DOHH2 (cell line): ENCODE results near the gene CAMK2D.

ENCODE experiments used
- H3F3A ChIP-seq: fragments of 200-600 bp; sonication (generic), shearing (Covaris generic); 2 replicates; pipeline ENCODE4 v1.6.0; 2016; ENCODE audit warnings: antibody characterized with exemption, mild to moderate bottlenecking; ENCODE audit not compliant: control insufficient read depth, insufficient read depth
- H3K27ac ChIP-seq: fragments of 200-600 bp; sonication (generic); 2 replicates; pipeline ENCODE4 v1.5.1; 2014; ENCODE audit warnings: low read depth, mild to moderate bottlenecking, low read length, moderate library complexity
- H3K27me3 ChIP-seq: fragments of 200-600 bp; sonication (generic); 2 replicates; pipeline ENCODE4 v1.6.1; 2014; ENCODE audit warnings: mild to moderate bottlenecking, low read length, mixed read lengths; ENCODE audit not compliant: control insufficient read depth
- H3K36me3 ChIP-seq: fragments of 200-600 bp; sonication (generic); 2 replicates; pipeline ENCODE4 v1.6.1; 2014; ENCODE audit warnings: mild to moderate bottlenecking, low read length, moderate library complexity, mixed read lengths; ENCODE audit not compliant: control insufficient read depth
- H3K4me1 ChIP-seq: fragments of 200-600 bp; sonication (generic); 2 replicates; pipeline ENCODE4 v1.6.1; 2014; ENCODE audit warnings: mild to moderate bottlenecking, low read length, mixed read lengths; ENCODE audit not compliant: control insufficient read depth
- H3K4me2 ChIP-seq: fragments of 200-600 bp; sonication (generic); 2 replicates; pipeline ENCODE4 v1.6.0; 2014; ENCODE audit warnings: mild to moderate bottlenecking, low read length, moderate library complexity
- H3K4me3 ChIP-seq: fragments of 200-600 bp; sonication (generic); 2 replicates; pipeline ENCODE4 v1.5.1; 2014; ENCODE audit warnings: mild to moderate bottlenecking, low read length, mixed read lengths
- H3K79me2 ChIP-seq: fragments of 200-600 bp; sonication (generic); 2 replicates; pipeline ENCODE4 v1.6.1; 2014; ENCODE audit warnings: mild to moderate bottlenecking, low read length, mixed read lengths; ENCODE audit not compliant: control insufficient read depth
- H3K9me2 ChIP-seq: fragments of 200-600 bp; sonication (generic); replicated peaks from 2 replicates; pipeline ENCODE4 v1.6.1; 2014; ENCODE audit warnings: mild to moderate bottlenecking, low read length, mixed read lengths; ENCODE audit not compliant: control insufficient read depth
- H3K9me3 ChIP-seq: fragments of 200-600 bp; sonication (generic); 2 replicates; pipeline ENCODE4 v1.6.1; 2014; ENCODE audit warnings: antibody characterized with exemption, low read length, mixed read lengths; ENCODE audit not compliant: control insufficient read depth, insufficient read depth
- H4K20me1 ChIP-seq: fragments of 200-600 bp; sonication (generic); 2 replicates; pipeline ENCODE4 v1.6.0; 2014; ENCODE audit warnings: low read depth, mild to moderate bottlenecking, antibody characterized with exemption, low read length, moderate library complexity; ENCODE audit not compliant: control insufficient read depth, insufficient read depth
- EZH2phosphoT487 ChIP-seq: fragments of 200-600 bp; sonication (generic); IDR thresholded peaks from 2 replicates; pipeline ENCODE4 v1.6.1; 2017; ENCODE audit warnings: borderline replicate concordance, mild to moderate bottlenecking, antibody characterized with exemption, low read length, moderate library complexity, mixed read lengths
- TF ChIP-seq, protein P1 (sequence below): fragments of 200-600 bp; sonication (generic); IDR thresholded peaks from one replicate; pipeline ENCODE4 v1.5.1; 2014; ENCODE audit warnings: antibody characterized with exemption, mild to moderate bottlenecking, low read depth, low read length; ENCODE audit not compliant: poor library complexity, severe bottlenecking

Gene CAMK2D

DNA sequence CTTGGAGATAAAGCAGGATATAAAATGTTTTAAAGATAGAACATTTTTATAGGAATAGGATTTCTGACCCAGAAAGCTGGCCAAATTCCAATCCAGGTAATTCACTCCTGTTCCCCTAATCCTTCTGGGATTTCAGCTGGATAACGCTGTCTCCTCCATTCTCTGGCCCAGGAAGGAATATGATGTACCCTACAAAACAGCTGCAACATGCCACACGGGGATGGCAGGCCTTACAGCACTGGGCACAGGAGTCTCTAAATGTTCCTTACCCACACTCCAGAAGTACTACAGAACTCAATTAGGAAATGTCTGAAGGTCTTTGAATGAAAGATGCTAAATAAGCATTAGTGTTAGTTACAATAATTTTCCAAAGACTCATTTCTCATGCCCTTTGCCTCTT, 15.8 kb downstream of the CAMK2D start:
- no peak overlapping the region for H3K4me3 ChIP-seq
- no peaks in the 10 kb centered on the region for H3F3A ChIP-seq
- no peaks in the 10 kb centered on the region for H3K9me2 ChIP-seq
- no peaks in the 10 kb centered on the region; the same call in 1 of the 2 replicates for H4K20me1 ChIP-seq
- H3K27ac ChIP-seq, result no peak overlapping the region
- H3K9me3 ChIP-seq, result no peaks in the 10 kb centered on the region
- peaks cover 92% of the 10 kb centered on the region for H3K79me2 ChIP-seq
- TF ChIP-seq, protein P1, sequence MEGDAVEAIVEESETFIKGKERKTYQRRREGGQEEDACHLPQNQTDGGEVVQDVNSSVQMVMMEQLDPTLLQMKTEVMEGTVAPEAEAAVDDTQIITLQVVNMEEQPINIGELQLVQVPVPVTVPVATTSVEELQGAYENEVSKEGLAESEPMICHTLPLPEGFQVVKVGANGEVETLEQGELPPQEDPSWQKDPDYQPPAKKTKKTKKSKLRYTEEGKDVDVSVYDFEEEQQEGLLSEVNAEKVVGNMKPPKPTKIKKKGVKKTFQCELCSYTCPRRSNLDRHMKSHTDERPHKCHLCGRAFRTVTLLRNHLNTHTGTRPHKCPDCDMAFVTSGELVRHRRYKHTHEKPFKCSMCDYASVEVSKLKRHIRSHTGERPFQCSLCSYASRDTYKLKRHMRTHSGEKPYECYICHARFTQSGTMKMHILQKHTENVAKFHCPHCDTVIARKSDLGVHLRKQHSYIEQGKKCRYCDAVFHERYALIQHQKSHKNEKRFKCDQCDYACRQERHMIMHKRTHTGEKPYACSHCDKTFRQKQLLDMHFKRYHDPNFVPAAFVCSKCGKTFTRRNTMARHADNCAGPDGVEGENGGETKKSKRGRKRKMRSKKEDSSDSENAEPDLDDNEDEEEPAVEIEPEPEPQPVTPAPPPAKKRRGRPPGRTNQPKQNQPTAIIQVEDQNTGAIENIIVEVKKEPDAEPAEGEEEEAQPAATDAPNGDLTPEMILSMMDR, result no peak
- TF ChIP-seq EZH2phosphoT487, result no peak
- peaks cover 8% of the 10 kb centered on the region; the same call in 1 of the 2 replicates for H3K4me1 ChIP-seq
- H3K36me3 ChIP-seq, result peaks cover 89% of the 10 kb centered on the region
- no peaks in the 10 kb centered on the region for H3K27me3 ChIP-seq
- H3K4me2 ChIP-seq, result no peak overlapping the region

DNA sequence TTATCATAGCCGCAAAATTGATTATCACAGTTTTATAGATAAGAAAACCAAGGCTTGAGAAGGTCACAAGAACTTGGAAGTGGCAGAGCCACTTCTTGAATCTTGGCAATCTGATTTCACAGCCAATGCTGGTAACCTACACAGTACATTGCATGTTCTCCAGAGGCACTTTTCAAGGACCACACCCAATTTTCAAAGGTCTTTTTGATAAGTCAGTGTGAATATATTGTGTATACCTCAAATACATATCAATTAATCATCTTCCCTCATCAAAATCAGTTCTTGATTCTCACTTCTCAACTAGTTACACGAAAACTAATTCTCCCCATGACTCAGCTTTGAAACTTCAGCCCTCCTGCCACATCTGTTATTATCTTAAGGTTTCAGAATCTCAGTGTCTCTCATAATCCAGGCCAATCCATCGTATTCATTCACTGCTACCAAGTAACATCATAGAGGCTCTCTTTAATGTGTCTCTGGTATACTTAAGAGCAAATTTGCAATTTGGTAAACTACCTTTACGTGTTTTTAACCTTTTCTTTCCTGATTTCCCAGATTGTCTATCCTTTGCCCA, 16.8 kb downstream of the CAMK2D start:
- Histone ChIP-seq H3K4me2 (no peak overlapping the region), H3K4me1 (peaks cover 13% of the 10 kb centered on the region), H3K4me3 (no peak overlapping the region), H3K79me2 (peaks cover 92% of the 10 kb centered on the region), H4K20me1 (no peaks in the 10 kb centered on the region; the same call in 1 of the 2 replicates), H3K27ac (no peak overlapping the region), H3K9me2 (no peaks in the 10 kb centered on the region), H3F3A (0 out of 2 replicates have a peak, but pooled peaks cover 3% of the 10 kb centered on the region), H3K27me3 (no peaks in the 10 kb centered on the region), H3K9me3 (no peaks in the 10 kb centered on the region), H3K36me3 (peaks cover 88% of the 10 kb centered on the region)
- TF ChIP-seq EZH2phosphoT487, result no peak
- TF ChIP-seq, protein P1, result no peak

DNA sequence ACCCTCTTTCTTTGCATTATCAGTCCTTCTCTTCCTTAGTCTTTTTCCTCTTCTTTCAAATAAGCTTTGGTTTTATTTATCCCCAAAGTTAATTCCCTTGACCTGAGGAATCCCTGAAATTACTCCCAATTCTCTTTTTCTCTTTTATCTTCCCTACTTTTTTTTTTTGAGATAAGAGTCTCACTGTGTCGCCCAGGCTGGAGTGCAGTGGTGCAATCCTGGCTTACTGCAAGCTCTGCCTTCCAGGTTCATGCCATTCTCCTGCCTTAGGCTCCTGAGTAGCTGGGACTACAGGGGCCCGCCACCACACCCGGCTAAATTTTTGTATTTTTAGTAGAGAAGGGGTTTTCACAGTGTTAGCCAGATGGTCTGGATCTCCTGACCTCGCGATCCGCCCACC, 17.8 kb downstream of the CAMK2D start:
- Histone ChIP-seq H4K20me1 (no peaks in the 10 kb centered on the region; the same call in 1 of the 2 replicates), H3K9me2 (no peaks in the 10 kb centered on the region), H3K4me1 (peaks cover 22% of the 10 kb centered on the region), H3K27me3 (no peaks in the 10 kb centered on the region), H3K9me3 (no peaks in the 10 kb centered on the region), H3F3A (0 out of 2 replicates have a peak, but pooled peaks cover 3% of the 10 kb centered on the region), H3K4me2 (no peak overlapping the region), H3K4me3 (no peak overlapping the region), H3K79me2 (peaks cover 96% of the 10 kb centered on the region), H3K36me3 (peaks cover 92% of the 10 kb centered on the region), H3K27ac (no peak overlapping the region)
- TF ChIP-seq EZH2phosphoT487, result no peak
- TF ChIP-seq, protein P1, result no peak
